Heart left ventricle (tissue), 13 donors: ENCODE data around the gene ZNF445.

Experiments used
- POLR2A ChIP-seq, 2 donors: fragments of 450-650 bp; IDR thresholded peaks; one replicate each; pipeline ENCODE4 v1.6.1; 2017; ENCODE audit warnings: antibody characterized with exemption in 2 of 2, mild to moderate bottlenecking in 2 of 2, moderate library complexity in 2 of 2
- TF ChIP-seq, protein P1 (sequence below), 12 donors: fragments of 200-600 bp; sonication (generic) in 4 of 12; IDR thresholded peaks; one replicate each; pipeline versions ENCODE4 v1.5.0 to v1.8.0; 2018 to 2022; ENCODE audit warnings: antibody characterized with exemption in 12 of 12, mild to moderate bottlenecking in 5 of 12
- donor health status: ischemic (EF 13 %, LVEDD 7.1; RV severe dilation, severe dysfunction).
- donor health status: DM: no; HTN: yes; CAD: no.
- donor health status: DM: no; HTN: no; CAD: no.
- donor health status: ischemic (EF 25% LVEDD 6.9; RV normal size, moderate dysfunction).
- donor health status: ischemic (EF 25% LVEDD 5.7; RV mildly dilated, moderate dysfunction).
- donor health status: ischemic (EF 35%, LVEDD 5.7; RV mildly dilated, moderate dysfunction).
- donor health status: nonischemic (EF 11% LVEDD 7.7; RV severe dilation, severe dysfunction).
- donor health status: DM: yes; HTN: yes; CAD: no.
- donor health status: PGD.
- donor health status: ischemic (EF 29% LVEDD 5.4; RV normal size, mild dysfunction).
- donor health status: nonischemic (EF 23%, LVEDD 6.1; RV moderate dilation, normal function).

DNA sequence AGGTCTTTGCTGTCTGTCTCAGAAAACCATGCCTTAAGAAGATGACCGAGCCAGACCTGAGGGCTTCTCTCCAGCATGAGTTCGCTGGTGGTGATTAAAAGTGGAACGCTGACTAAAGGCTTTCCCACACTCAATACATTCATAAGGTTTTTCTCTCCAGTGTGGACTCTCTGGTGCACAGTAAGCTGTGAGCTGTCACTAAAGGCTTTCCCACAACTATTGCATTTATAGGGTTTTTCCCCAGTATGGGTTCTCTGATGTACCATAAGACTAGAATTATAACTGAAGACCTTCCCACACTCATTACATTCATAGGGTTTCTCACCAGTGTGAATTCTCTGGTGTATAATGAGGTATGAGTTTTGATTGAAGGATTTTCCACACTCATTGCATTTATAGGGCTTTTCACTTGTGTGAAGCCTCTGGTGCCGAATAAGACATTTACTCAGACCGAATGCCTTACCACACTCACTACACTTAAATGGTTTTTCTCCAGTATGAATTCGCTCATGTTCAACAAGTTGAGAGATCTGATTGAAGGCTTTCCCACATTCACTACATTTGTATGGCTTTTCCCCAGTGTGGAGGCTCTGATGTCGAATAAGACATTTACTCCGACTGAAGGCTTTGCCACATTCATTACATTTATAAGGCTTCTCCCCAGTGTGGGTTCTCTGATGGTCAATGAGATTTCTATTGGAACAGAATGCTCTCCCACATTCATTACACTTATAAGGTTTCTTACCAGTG, 21.9 kb upstream of the ZNF445 start:
- TF ChIP-seq POLR2A (IDR thresholded peaks at IDR 0.05) = no peak
- TF ChIP-seq, protein P1, sequence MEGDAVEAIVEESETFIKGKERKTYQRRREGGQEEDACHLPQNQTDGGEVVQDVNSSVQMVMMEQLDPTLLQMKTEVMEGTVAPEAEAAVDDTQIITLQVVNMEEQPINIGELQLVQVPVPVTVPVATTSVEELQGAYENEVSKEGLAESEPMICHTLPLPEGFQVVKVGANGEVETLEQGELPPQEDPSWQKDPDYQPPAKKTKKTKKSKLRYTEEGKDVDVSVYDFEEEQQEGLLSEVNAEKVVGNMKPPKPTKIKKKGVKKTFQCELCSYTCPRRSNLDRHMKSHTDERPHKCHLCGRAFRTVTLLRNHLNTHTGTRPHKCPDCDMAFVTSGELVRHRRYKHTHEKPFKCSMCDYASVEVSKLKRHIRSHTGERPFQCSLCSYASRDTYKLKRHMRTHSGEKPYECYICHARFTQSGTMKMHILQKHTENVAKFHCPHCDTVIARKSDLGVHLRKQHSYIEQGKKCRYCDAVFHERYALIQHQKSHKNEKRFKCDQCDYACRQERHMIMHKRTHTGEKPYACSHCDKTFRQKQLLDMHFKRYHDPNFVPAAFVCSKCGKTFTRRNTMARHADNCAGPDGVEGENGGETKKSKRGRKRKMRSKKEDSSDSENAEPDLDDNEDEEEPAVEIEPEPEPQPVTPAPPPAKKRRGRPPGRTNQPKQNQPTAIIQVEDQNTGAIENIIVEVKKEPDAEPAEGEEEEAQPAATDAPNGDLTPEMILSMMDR (IDR thresholded peaks at IDR 0.05) = no peak
